Endothelial cell of umbilical vein (primary cell): Measurements from ENCODE around the gene NAV2. TPM values are rescaled to one million over a fixed set of nuclear protein-coding genes. Genes with fewer than 3 reads are reported as not detected.
"Not testable (repeated sequence)": the region's sequence is repeated elsewhere in the genome, so short reads cannot be mapped to it uniquely, and the experiment has no call there.

Experiments
- BruUV-seq: library from RNA; stranded (reverse); fragments of 400-500 nt; replicated peaks from 2 replicates; lab custom pipeline; 2021; lab: Mats Ljungman, UMichigan
- CTCF ChIA-PET: fragments of 300-600, 350-600 bp; sonication (Branson Sonifier 250); formaldehyde crosslinking; loops from one replicate; lab custom pipeline; 2021; ENCODE audit warnings: antibody characterized with exemption, inconsistent platforms; lab: Charles Lee
- POLR2A ChIA-PET: fragments of 300-600, 350-600 bp; sonication (Branson Sonifier 250); formaldehyde crosslinking; loops from one replicate; lab custom pipeline; 2021; ENCODE audit warnings: antibody characterized with exemption, inconsistent platforms; lab: Charles Lee
- DNase-seq: peaks from one replicate; pipeline ENCODE4 v3.0.0-alpha.2; 2011; ENCODE audit warnings: low read depth, low spot score
- FAIRE-seq: peaks from 2 replicates; lab custom pipeline; 2011; peaks lifted over from hg19 to GRCh38; lab: Jason Lieb, UNC
- H2AFZ ChIP-seq: 2 replicates; pipeline ENCODE4 v1.6.0; 2012; ENCODE audit warnings: low read depth, low read length, control low read depth, inconsistent platforms
- H3K27ac ChIP-seq: 2 replicates; pipeline ENCODE4 v1.5.1; 2011; ENCODE audit warnings: low read depth, mild to moderate bottlenecking, control low read depth, low read length, moderate library complexity; ENCODE audit not compliant: insufficient read depth
- H3K27me3 ChIP-seq, 2 experiments: 2 replicates each; pipeline versions ENCODE4 v1.6.0 to v1.6.1; 2011; ENCODE audit warnings: low read length in 2 of 2, mixed read lengths in 1 of 2; ENCODE audit not compliant: control insufficient read depth in 2 of 2, insufficient read depth in 2 of 2
- H3K36me3 ChIP-seq, 2 experiments: 2 replicates in 1 of 2; 3 replicates in 1 of 2; pipeline ENCODE4 v1.5.1; 2011; ENCODE audit warnings: low read length in 2 of 2, mild to moderate bottlenecking in 1 of 2, moderate library complexity in 1 of 2; ENCODE audit not compliant: control insufficient read depth in 2 of 2, insufficient read depth in 2 of 2; ENCODE audit errors: extremely low read depth in 1 of 2
- H3K4me1 ChIP-seq: 3 replicates; pipeline ENCODE4 v1.5.1; 2011; ENCODE audit warnings: mild to moderate bottlenecking, low read length; ENCODE audit not compliant: control insufficient read depth, insufficient read depth; ENCODE audit errors: extremely low read depth
- H3K4me2 ChIP-seq: 2 replicates; pipeline ENCODE4 v1.6.1; 2011; ENCODE audit warnings: low read length, control low read depth, mixed read lengths; ENCODE audit not compliant: insufficient read depth
- H3K4me3 ChIP-seq, 3 experiments: fragments of 200-600 bp in 1 of 3; sonication (generic), shearing (Covaris generic) in 1 of 3; replicated peaks in 1 of 3; 2 replicates each; pipeline ENCODE4 v1.5.1; 2011 to 2016; ENCODE audit warnings: control low read depth in 3 of 3, low read length in 3 of 3, mild to moderate bottlenecking in 2 of 3, inconsistent platforms in 1 of 3, low read depth in 1 of 3, moderate library complexity in 1 of 3; ENCODE audit not compliant: insufficient read depth in 1 of 3
- H3K79me2 ChIP-seq: 2 replicates; pipeline ENCODE4 v1.6.0; 2012; ENCODE audit warnings: low read length, inconsistent platforms; ENCODE audit not compliant: control insufficient read depth, insufficient read depth
- H3K9ac ChIP-seq: replicated peaks from 2 replicates; pipeline ENCODE3; 2011; ENCODE audit warnings: low read length, control low read depth; ENCODE audit not compliant: insufficient read depth; ENCODE audit errors: extremely low read depth
- H3K9me1 ChIP-seq: replicated peaks from 3 replicates; pipeline ENCODE4 v1.6.0; 2011; ENCODE audit warnings: mild to moderate bottlenecking, low read length; ENCODE audit not compliant: control insufficient read depth, insufficient read depth; ENCODE audit errors: extremely low read depth
- H3K9me3 ChIP-seq: replicated peaks from 2 replicates; pipeline ENCODE4 v1.5.1; 2012; ENCODE audit warnings: low read length, inconsistent platforms; ENCODE audit not compliant: control insufficient read depth, insufficient read depth
- H4K20me1 ChIP-seq: replicated peaks from 2 replicates; pipeline ENCODE3; 2011; ENCODE audit warnings: mild to moderate bottlenecking, low read length; ENCODE audit not compliant: control insufficient read depth, insufficient read depth; ENCODE audit errors: extremely low read depth
- CTCF ChIP-seq, 2 donors: IDR thresholded peaks; 1 replicate in 1 of 2; 2 replicates in 1 of 2; pipeline ENCODE4 v1.5.1; 2011; ENCODE audit warnings: low read length in 2 of 2, mild to moderate bottlenecking in 2 of 2, moderate library complexity in 2 of 2, control low read depth in 1 of 2, inconsistent platforms in 1 of 2, low read depth in 1 of 2; ENCODE audit not compliant: insufficient read depth in 1 of 2; ENCODE audit errors: extremely low read depth in 1 of 2
- EZH2 ChIP-seq: IDR thresholded peaks from 2 replicates; pipeline ENCODE4 v1.6.1; 2012; ENCODE audit warnings: borderline replicate concordance, low read depth, mild to moderate bottlenecking, moderate library complexity, low read length, inconsistent platforms; ENCODE audit not compliant: severe bottlenecking
- FOS ChIP-seq: IDR thresholded peaks from 2 replicates; pipeline ENCODE4 v1.6.1; 2011; ENCODE audit warnings: mild to moderate bottlenecking, low read length, moderate library complexity, borderline replicate concordance; ENCODE audit not compliant: insufficient read depth
- GATA2 ChIP-seq: IDR thresholded peaks from 2 replicates; pipeline ENCODE4 v1.7.0; 2011; ENCODE audit warnings: low read depth, mild to moderate bottlenecking, moderate library complexity, mixed read lengths, low read length; ENCODE audit not compliant: insufficient read length, insufficient read depth
- JUN ChIP-seq: IDR thresholded peaks from 2 replicates; pipeline ENCODE4 v1.6.1; 2011; ENCODE audit warnings: borderline replicate concordance, low read depth; ENCODE audit not compliant: insufficient read length, insufficient read depth
- MAX ChIP-seq: IDR thresholded peaks from 2 replicates; pipeline ENCODE4 v1.6.1; 2011; ENCODE audit not compliant: insufficient read depth, insufficient read length
- MYC ChIP-seq: IDR thresholded peaks from one replicate; pipeline ENCODE4 v1.6.1; 2011; ENCODE audit warnings: mild to moderate bottlenecking, low read depth, low read length
- POLR2A ChIP-seq: IDR thresholded peaks from 2 replicates; pipeline ENCODE4 v1.6.1; 2012; ENCODE audit warnings: low read depth, mild to moderate bottlenecking, control low read depth, low read length
- POLR2AphosphoS5 ChIP-seq: IDR thresholded peaks from 2 replicates; pipeline ENCODE4 v1.6.1; 2012; ENCODE audit warnings: low read depth, mild to moderate bottlenecking, control low read depth, low read length, moderate library complexity; ENCODE audit not compliant: insufficient read depth
- dilution Hi-C: fragments of 300-500 bp; cut with MboI; formaldehyde crosslinking; loops from one replicate; pipeline ENCODE4 v1.15.0; 2019; ENCODE audit warnings: low sequenced_read_pairs; ENCODE audit not compliant: extremely low pct_ligation_motif_present
- intact Hi-C: fragments of 100-400 bp; cut with micrococcal nuclease; formaldehyde crosslinking; loops from one replicate; pipeline ENCODE4 v1.10.0; 2022
- polyA plus RNA-seq, 4 experiments: library from polyadenylated mRNA; depleted of rRNA in 3 of 4; stranded (reverse) in 3 of 4; unstranded in 1 of 4; fragments of >200 nt; gene quantifications; 2 replicates each; pipeline versions ENCODE4 v1.2.1 to v1.2.3, GENCODE V29; 2011 to 2012; ENCODE audit warnings: missing spikeins in 1 of 4
- total RNA-seq: library from RNA; stranded (reverse); gene quantifications from 2 replicates; pipeline ENCODE4 v1.2.3, GENCODE V29; 2021

The NAV2 gene
- total and polyA plus RNA-seq, 2 donors (not counting 3 experiments of a cell fraction or from before 2014, with no cell fraction given) = 10.9 to 68.0 TPM

- Histone ChIP-seq H3K4me3 (no peak overlapping the region), H3K27me3 (no peaks in the 10 kb centered on the region), H3K9me1 (no peaks in the 10 kb centered on the region), H3K9ac (no peak overlapping the region), H3K9me3 (no peaks in the 10 kb centered on the region), H3K4me1 (no peaks in the 10 kb centered on the region), H3K4me2 (no peak overlapping the region), H3K27ac (no peak overlapping the region), H2AFZ (no peak overlapping the region), H3K79me2 (no peaks in the 10 kb centered on the region), H4K20me1 (no peaks in the 10 kb centered on the region), H3K36me3 (peaks cover 19 to 21% of the 10 kb centered on the region in 2 experiments)
- TF ChIP-seq FOS (no peak), GATA2 (no peak), MYC (no peak), JUN (no peak), POLR2A (no peak), EZH2 (no peak), MAX (no peak), POLR2AphosphoS5 (no peak), CTCF (IDR thresholded peaks at IDR 0.05; ENCODE audit: extremely low read depth in 1 of 2, insufficient read depth in 1 of 2, low read depth in 1 of 2, low read length in 2 of 2) (no peak)
- no TSS peak for BruUV-seq
- dilution Hi-C loops = no loop called here
- POLR2A ChIA-PET = no interaction called here
- CTCF ChIA-PET = interaction anchor here (1.0 to 1.7 kb wide), 3 partner anchors 9 to 51 kb away, joined by 3 to 4 read pairs (median 3); no protein-coding TSS in a partner anchor
- intact Hi-C loops = no loop called here
- DNase-seq (no peak), FAIRE-seq (no peak)
These were observed 368.7 kb downstream of the NAV2 start for GRCh38 chr11:20081336-20081735.

GRCh38 chr11:20083877-20084276, 371.2 kb downstream of the NAV2 start:
- H3K9me3 ChIP-seq, FAIRE-seq, POLR2A ChIA-PET, CTCF ChIA-PET, H2AFZ ChIP-seq, dilution Hi-C loops, H3K27ac ChIP-seq, DNase-seq, BruUV-seq, H4K20me1 ChIP-seq, intact Hi-C loops, H3K79me2 ChIP-seq, H3K4me1 ChIP-seq, H3K9ac ChIP-seq, H3K4me3 ChIP-seq, H3K9me1 ChIP-seq, H3K4me2 ChIP-seq, H3K27me3 ChIP-seq: not testable (repeated sequence)
- H3K36me3 ChIP-seq = peaks cover 15 to 21% of the 10 kb centered on the region in 2 experiments
